ENCODE results near the gene BTBD16. TPM values are rescaled to one million over a fixed set of nuclear protein-coding genes. Genes with fewer than 3 reads are reported as not detected.

BTBD16 gene

Small RNA genes within 50 kb of the gene (small RNA-seq; reads per million reads assigned to genes)
- gene RNU6-728P (ENCODE audit: insufficient read depth), result not detected

Data from neuronal stem cell (in vitro differentiated cells).